K562 (cell line): ENCODE measurements around the gene CRABP2. TPM values are rescaled to one million over a fixed set of nuclear protein-coding genes. Genes with fewer than 3 reads are reported as not detected.

ENCODE experiments used
- CBFA2T3 ChIP-seq: fragments of 450-650 bp; IDR thresholded peaks from 2 replicates; pipeline ENCODE4 v1.6.1; 2017
- CBX3 ChIP-seq, 2 experiments: IDR thresholded peaks; 1 replicate in 1 of 2; 2 replicates in 1 of 2; pipeline ENCODE4 v1.6.1; 2012; ENCODE audit warnings: inconsistent platforms in 2 of 2, low read length in 2 of 2, borderline replicate concordance in 1 of 2, control low read depth in 1 of 2
- CHD1 ChIP-seq: fragments of 200-600 bp; sonication (generic); IDR thresholded peaks from one replicate; pipeline ENCODE4 v1.6.1; 2012; ENCODE audit warnings: mild to moderate bottlenecking, moderate library complexity, low read length, inconsistent platforms
- CTCFL ChIP-seq: IDR thresholded peaks from 2 replicates; pipeline ENCODE4 v1.6.1; 2011; ENCODE audit warnings: borderline replicate concordance, low read depth, mild to moderate bottlenecking, moderate library complexity, low read length; ENCODE audit not compliant: insufficient read depth, poor library complexity, severe bottlenecking
- E2F5 ChIP-seq: sonication (generic); formaldehyde crosslinking; IDR thresholded peaks from 2 replicates; pipeline ENCODE4 v1.8.0; 2022; ENCODE audit warnings: mild to moderate bottlenecking, missing genetic modification reagents
- FOXP1 ChIP-seq: sonication (generic); formaldehyde crosslinking; IDR thresholded peaks from 2 replicates; pipeline ENCODE4 v1.8.0; 2022; ENCODE audit warnings: mild to moderate bottlenecking, missing genetic modification reagents
- HDAC1 ChIP-seq, 2 experiments: fragments of 450-650 bp; IDR thresholded peaks; 2 replicates each; pipeline ENCODE4 v1.6.1; 2016 to 2017; ENCODE audit warnings: inconsistent platforms in 1 of 2, mild to moderate bottlenecking in 1 of 2, moderate library complexity in 1 of 2
- KAT2B ChIP-seq: IDR thresholded peaks from one replicate; pipeline ENCODE4 v1.6.1; 2012; ENCODE audit warnings: low read depth, mild to moderate bottlenecking, control low read depth, inconsistent platforms, low read length, moderate library complexity
- MAZ ChIP-seq, 2 experiments: fragments of 450-650 bp in 1 of 2; sonication (generic) in 1 of 2; formaldehyde crosslinking; IDR thresholded peaks in 1 of 2; conservative IDR thresholded peaks in 1 of 2; 2 replicates each; pipeline versions ENCODE4 v1.4.0 to v1.5.0; 2020; ENCODE audit warnings: mild to moderate bottlenecking in 1 of 2, missing genetic modification reagents in 1 of 2
- MTA2 ChIP-seq: fragments of 450-650 bp; IDR thresholded peaks from 2 replicates; pipeline ENCODE4 v1.6.1; 2016; ENCODE audit warnings: low read depth
- NCOA2 ChIP-seq, 2 experiments: fragments of 450-650 bp; IDR thresholded peaks; 2 replicates each; pipeline ENCODE4 v1.6.1; 2018; ENCODE audit warnings: mild to moderate bottlenecking in 2 of 2, moderate library complexity in 1 of 2; ENCODE audit not compliant: partially characterized antibody in 2 of 2
- NONO ChIP-seq, 2 experiments: fragments of 200-400 bp in 1 of 2; fragments of 450-650 bp in 1 of 2; formaldehyde crosslinking in 1 of 2; IDR thresholded peaks; 2 replicates each; pipeline ENCODE4 v1.6.1; 2017; ENCODE audit warnings: low read depth in 2 of 2, mild to moderate bottlenecking in 2 of 2, moderate library complexity in 2 of 2, low read length in 1 of 2
- NR2C2 ChIP-seq, 2 experiments: fragments of 200-800 bp in 1 of 2; sonication (Bioruptor generic) in 1 of 2; sonication (generic) in 1 of 2; formaldehyde crosslinking in 1 of 2; IDR thresholded peaks; 2 replicates each; pipeline versions ENCODE4 v1.6.1 to v1.8.0; 2016 to 2022; ENCODE audit warnings: mild to moderate bottlenecking in 1 of 2, missing compliant biosample characterization in 1 of 2, missing genetic modification characterization in 1 of 2, missing genetic modification reagents in 1 of 2
- PHF21A ChIP-seq: fragments of 450-650 bp; IDR thresholded peaks from 2 replicates; pipeline ENCODE4 v1.6.1; 2017; ENCODE audit warnings: low read depth, borderline replicate concordance
- RCOR1 ChIP-seq, 2 experiments: IDR thresholded peaks; 2 replicates each; pipeline ENCODE4 v1.6.1; 2012; ENCODE audit warnings: low read depth in 2 of 2, low read length in 2 of 2, borderline replicate concordance in 1 of 2, improper control_type of control experiment in 1 of 2
- SRF ChIP-seq, 2 experiments: fragments of 250-450, 450-650 bp in 1 of 2; sonication (Bioruptor Pico) in 1 of 2; sonication (generic) in 1 of 2; formaldehyde crosslinking; IDR thresholded peaks; 2 replicates each; pipeline versions ENCODE4 v1.5.0 to v1.5.1; 2020 to 2022; ENCODE audit warnings: mild to moderate bottlenecking in 1 of 2, missing genetic modification reagents in 1 of 2
- SRSF7 ChIP-seq: fragments of 200-400 bp; formaldehyde crosslinking; optimal IDR thresholded peaks from 2 replicates; pipeline ENCODE3; 2017; ENCODE audit warnings: mild to moderate bottlenecking, low read depth, low read length
- THAP12 ChIP-seq: fragments of 250-450 bp; sonication (Bioruptor Pico); IDR thresholded peaks from 2 replicates; pipeline ENCODE4 v1.9.0; 2021; ENCODE audit warnings: mild to moderate bottlenecking, inconsistent platforms
- ZKSCAN1 ChIP-seq: fragments of 150-350 bp; IDR thresholded peaks from 2 replicates; pipeline ENCODE4 v1.6.1; 2016; ENCODE audit warnings: low read depth, low read length
- ZNF146 ChIP-seq: IDR thresholded peaks from one replicate; pipeline ENCODE4 v1.6.1; 2018; ENCODE audit warnings: missing compliant biosample characterization; ENCODE audit not compliant: unreplicated experiment
- ZNF263 ChIP-seq: sonication (generic); formaldehyde crosslinking; IDR thresholded peaks from 2 replicates; pipeline ENCODE4 v1.8.0; 2022; ENCODE audit warnings: mild to moderate bottlenecking, missing genetic modification reagents, borderline replicate concordance
- polyA plus RNA-seq, 8 experiments: library from polyadenylated mRNA; depleted of rRNA in 4 of 8; stranded (reverse) in 5 of 8; unstranded in 3 of 8; fragments of >200 nt; fragmentation: Nextera tagmentation in 2 of 8; fragmentation: Illumina TruSeq in 1 of 8; extraction: Ambion mirVana in 2 of 8; extraction: Trizol in 1 of 8; gene quantifications; 2 replicates each; pipeline versions ENCODE4 v1.2.1 to v1.2.3, GENCODE V29; 2011 to 2014; ENCODE audit warnings: inconsistent platforms in 1 of 8, missing spikeins in 1 of 8
- total RNA-seq, 7 experiments: library from RNA; depleted of rRNA in 6 of 7; stranded (reverse); fragments of >200 nt in 6 of 7; fragmentation: Illumina TruSeq in 2 of 7; extraction: Trizol in 2 of 7; gene quantifications; 2 replicates each; pipeline versions ENCODE4 v1.2.1 to v1.2.3, GENCODE V29; 2011 to 2021; ENCODE audit warnings: low replicate concordance in 1 of 7

Gene CRABP2
- total and polyA plus RNA-seq, 9 of the 15 experiments (the other 6 are each of a cell fraction or from before 2014, with no cell fraction given), result 0.30 to 2.5 (median 0.82) TPM

GRCh38 chr1:156726549-156727226, 21.3 kb upstream of the CRABP2 start (continued):
- TF ChIP-seq NR2C2 (CRISPR knock-in tag; IDR thresholded peaks at IDR 0.05) (no peak), NR2C2 (tag; IDR thresholded peaks at IDR 0.05) (no peak), FOXP1 (CRISPR knock-in tag) (no peak), PHF21A (no peak), HDAC1 (IDR thresholded peaks at IDR 0.05) (peak in 1 of 2 experiments; percentile 32; a peak in 1 of 4 replicates), CHD1 (peak; percentile 59), CBFA2T3 (no peak), RCOR1 (IDR thresholded peaks at IDR 0.05; ENCODE audit: borderline replicate concordance in 1 of 2, low read depth in 2 of 2, low read length in 2 of 2) (peak in 1 of 2 experiments; percentile 67; a peak in 1 of 4 replicates), CBX3 (IDR thresholded peaks at IDR 0.05; ENCODE audit: borderline replicate concordance in 1 of 2, low read length in 2 of 2) (0 out of 3 replicates have a peak, but pooled peaks of 1 of the 2 experiments have one; percentile 14), ZNF146 (CRISPR knock-in tag) (no peak), NONO (IDR thresholded peaks at IDR 0.05; ENCODE audit: low read depth in 2 of 2, low read length in 1 of 2) (no peak), ZKSCAN1 (no peak), NCOA2 (IDR thresholded peaks at IDR 0.05; ENCODE audit: partially characterized antibody in 2 of 2) (no peak), E2F5 (CRISPR knock-in tag) (no peak), MTA2 (0 out of 2 replicates have a peak, but pooled peaks have one; percentile 5), SRSF7 (no peak), KAT2B (no peak), THAP12 (no peak), MAZ (CRISPR knock-in tag; conservative IDR thresholded peaks at IDR 0.05 in 1 of 2, IDR thresholded peaks at IDR 0.05 in 1 of 2) (peak in 1 of 2 experiments; percentile 59; a peak in 3 of 4 replicates), SRF (CRISPR knock-in tag; IDR thresholded peaks at IDR 0.05) (0 out of 4 replicates have a peak, but pooled peaks of 1 of the 2 experiments have one; percentile 33), ZNF263 (CRISPR knock-in tag) (peak; percentile 47; the same call in 1 of the 2 replicates), CTCFL (peak; percentile 85)
